CD4-positive, alpha-beta T cell treated with Interleukin-10 for 1 hour (primary cell): ENCODE results near the gene ENHO.
"Not testable (repeated sequence)": the region's sequence is repeated elsewhere in the genome, so short reads cannot be mapped to it uniquely, and the experiment has no call there.

Experiments
- DNase-seq: peaks from one replicate; pipeline ENCODE4 v3.0.0-alpha.2; 2020

ENHO gene

DNA sequence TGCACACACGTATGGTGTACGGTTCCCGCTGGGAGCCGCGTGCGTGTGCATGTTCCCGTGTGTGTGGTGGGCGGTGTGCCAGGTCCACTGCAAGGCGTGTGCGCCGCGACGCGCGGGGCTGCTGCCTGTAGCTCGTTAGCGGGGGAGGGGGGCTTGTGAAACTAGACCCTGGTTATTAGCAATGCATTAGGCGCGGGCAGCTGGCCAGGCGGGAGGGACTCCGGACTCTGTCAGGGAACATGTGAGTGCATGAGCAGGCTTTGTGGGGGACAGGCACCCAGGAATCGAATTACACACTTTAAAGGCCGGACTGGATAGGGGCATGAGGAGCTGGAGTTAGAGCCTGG is 32.2 kb upstream of the ENHO start:
- no peak for DNase-seq

DNA sequence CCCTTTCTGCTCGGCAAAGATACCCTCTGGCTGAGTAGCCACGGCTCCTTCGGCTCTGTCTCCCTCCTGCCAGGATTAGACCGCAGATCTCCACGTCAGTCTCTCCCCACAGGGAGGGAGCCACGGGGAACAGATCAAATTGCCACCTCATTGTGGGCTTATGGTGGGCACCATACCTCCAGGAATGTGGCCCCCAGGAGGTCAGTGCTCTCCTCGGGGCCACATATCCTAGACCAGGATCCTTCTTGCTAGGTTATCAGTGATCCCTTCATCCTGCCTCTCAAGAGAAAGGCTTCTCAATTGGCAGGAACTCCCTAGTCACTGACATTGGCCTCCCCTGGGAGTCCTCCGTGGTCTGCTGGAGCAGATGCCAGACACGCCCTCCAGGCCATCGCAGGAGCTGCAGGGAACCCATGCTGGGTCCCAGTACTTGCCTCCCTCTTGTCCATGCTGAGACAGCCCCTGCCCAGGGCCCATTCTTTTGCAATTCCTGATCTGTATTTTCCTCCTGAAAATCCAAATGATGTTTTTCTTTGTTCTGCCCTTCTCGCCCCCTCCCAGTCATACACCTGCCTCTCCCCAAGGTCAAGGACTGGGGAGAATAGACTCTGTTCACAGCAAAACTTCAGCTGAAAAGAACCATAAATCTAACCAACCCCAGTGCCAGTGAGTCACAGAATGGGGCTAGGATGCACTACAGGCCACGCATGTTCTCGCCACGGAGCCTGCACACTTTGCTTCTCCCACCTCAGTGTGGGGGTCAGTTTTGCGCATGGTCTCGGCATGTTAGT is 31.6 kb upstream of the ENHO start:
- no peak for DNase-seq

DNA sequence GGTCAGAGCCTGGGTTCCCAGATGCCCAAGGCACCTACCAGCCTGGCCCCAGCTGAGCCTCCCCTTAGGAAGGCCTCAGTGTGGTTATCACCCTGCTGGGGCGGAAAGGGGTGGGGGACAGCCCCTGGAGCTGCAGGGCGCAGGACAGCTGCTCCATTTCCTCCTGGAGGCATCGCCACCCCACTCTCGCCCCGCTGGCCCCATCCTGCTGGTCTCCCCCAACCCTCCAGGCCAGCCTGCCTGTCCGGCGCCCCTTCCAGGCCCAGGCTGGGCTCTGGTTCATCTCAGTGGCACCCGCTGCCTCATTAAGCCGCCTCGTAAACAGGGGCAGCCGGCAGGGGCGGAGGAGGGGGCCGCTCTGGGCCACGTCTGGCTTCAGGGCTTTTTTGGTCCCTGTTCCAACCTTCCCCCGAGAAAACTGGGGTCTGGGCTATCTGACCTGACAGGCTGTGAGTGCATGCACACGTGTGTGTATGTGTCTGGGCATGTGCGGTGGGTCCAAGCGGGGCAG is 30.8 kb upstream of the ENHO start:
- no peak for DNase-seq

DNA sequence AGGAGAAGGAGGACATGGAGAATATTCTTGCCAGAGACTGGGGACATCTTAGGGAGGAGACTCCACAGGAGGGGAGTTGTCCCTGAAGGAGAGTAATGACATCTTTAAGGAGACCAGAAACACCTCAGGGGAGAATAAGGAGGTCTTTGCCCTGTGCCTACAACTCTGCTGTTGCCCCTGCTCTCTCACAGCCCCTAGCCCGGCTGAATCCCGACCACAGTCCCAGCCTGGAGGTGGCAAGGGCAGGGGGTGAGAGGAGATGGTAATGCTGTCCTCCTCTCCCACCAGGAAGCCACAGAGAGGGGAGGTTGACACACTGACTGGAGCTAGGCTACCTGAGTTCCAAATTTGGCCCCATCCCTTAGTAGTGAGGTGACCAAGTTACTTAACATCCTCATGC is 30.2 kb upstream of the ENHO start:
- no peak for DNase-seq

DNA sequence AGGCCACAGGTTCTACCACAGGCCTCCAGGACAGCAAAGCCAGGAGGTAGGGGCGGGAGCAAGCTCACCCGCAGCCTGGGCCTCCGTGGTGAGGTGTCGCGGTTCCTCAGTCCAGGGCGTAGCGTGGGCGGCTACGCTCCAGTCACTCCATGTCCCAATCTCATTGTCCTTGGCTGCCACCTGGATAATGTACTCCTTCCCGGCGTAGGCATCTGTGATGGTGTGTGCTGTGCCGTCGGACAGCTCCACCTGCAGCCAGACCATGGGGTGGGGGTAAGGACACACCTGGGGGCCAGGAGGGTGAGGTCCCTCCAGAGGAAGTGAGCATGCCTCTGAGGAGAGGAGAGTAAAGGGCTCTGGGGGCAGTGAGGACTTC is 29.8 kb upstream of the ENHO start:
- DNase-seq = no peak

DNA sequence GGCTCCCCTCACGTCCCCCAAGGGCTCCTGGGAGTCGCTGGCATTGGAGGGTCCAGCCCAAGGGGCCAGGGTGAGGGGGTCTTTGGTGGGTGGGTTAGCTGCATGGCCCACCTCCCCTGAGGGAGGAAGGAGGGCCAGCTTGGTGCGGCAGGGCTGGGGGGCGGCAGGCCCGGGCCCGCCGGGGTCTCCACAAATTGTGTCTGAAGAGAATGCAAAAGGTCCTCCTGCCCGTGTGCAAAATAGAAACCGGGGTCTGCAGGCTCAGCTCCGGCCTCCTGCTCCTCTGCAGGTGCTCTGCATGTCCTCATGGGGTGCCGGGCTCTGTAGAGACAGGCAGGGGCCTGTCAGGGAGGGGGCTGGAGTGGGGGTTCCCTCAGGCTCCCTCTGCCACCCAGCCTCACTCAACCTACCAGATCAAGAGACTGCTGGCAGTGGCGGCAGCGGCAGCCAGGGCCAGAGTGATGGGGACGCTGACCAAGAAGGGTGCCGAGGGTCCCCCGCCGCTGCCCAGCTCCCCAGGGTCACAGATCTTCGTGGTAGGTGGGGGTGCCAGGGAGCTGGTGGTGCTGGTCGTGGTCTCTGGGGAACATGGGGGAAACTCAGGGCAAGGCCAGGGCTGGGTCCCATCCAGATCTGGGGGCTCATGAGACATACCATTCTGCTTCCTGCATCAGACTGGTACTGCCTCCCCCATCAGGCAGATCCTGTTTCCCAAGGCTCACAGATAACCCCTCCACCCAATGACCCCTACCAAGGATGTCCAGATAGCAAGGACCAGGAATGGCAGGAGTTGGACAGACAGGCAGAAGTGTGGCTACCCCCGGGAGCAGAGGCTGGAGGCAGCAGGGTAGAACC is 29.2 kb upstream of the ENHO start:
- DNase-seq = no peak

DNA sequence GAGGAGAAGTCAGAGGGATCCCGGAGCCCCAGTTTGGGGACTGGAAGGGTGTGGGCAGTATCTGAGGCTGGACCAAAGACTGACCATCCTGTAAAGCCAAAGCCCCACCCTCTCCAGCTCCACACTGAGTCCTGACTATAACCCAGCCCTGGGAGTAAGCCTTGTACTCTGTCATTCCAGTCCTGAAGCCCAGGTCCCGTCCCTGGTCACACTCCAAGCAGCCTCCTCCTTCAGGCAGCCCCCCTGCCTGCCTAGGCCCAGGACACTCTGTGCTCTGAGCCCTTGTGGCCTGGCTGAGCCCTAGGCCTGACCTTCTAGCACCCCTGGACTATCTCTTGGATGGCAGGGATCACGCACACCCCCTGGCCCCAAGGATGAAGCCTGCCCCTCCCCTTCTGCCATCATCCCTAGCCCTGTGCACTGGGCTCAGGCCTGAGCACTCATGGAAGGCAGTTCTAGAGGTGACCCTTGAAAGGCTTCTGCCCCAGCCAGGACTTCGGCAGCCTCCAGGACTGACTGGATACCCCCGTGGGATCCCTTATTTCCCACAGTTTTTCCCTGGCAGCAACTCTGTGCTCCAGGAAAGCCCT is 28.0 kb upstream of the ENHO start:
- DNase-seq = no peak

DNA sequence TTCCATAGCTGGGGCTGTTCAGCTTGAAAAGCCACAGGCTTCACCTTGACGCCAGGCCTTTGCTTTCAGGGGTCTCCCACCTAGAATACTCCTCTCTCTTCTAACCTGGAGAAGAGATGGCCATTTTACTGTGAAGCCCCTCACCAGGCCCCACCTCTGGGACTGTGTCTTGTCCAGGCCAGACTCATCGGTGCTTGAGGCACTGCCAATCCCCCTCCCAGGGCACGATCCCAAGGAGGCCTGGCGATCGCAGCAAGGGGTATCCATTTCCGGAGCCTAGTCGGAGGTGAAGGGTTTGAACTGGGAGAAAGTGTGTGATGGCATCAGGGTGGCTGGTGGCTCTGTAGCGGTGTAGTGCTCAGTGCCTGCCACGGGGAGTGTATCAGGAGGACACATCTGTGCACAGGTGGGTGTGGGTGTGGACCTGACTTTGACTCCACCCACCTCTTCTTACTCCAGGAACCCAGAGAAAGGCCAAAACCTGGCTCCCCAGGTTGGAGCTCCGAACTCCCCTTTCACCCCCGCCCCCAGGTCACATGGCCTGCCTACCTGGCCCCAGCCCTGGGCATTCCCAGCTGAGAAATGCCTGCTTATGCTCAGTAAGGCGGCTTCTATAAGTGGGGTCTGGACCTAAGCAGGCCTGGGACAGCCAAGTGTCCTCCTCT is 27.4 kb upstream of the ENHO start:
- DNase-seq = no peak

DNA sequence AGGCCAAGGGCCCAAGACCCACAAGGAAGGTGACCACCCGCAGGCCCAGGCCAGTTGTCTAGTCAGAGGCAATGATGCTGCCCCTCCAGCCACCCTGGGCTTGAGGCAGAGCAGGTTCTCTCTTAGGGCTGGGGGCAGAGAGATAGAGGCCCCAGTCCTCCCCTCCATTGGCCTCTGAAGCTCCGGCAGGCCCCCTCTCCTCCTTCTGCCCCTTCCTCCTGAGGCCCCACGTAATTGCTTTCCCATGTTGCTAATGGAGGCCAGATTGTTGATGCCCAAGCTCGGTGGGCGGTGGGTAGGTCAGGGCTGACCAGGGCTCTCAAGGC is 26.6 kb upstream of the ENHO start:
- no peak for DNase-seq

DNA sequence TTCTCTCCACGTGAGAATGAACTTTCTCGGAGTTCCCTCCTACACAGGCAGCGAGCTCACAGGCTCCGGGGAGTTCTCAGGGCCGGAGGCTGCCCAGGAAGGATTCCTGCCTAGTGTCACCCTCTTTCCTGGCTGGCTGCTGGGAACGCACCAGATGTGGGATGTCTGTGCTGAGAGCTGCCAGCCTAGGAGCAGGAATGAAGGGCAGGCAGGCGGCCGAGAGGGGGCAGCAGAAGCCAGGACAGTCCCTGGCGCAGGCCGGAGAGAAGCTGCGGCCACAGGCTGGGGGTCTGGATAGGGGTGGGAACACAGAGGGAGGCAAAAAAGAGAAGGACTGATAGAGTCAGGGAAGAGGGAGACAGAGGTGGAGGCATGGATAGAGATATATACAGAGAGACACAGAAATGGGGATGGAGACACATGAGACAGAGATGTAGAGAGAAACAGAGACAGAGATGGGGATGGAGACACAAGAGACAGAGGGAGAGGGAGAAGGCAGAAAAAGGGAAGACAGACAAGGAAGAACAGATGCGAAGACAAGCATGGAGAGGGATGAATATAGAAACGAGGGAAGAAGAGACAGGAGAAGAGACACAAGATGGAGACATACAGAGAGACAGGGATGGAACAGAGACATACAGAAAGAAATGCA is 25.3 kb upstream of the ENHO start:
- peak; percentile 29 for DNase-seq

DNA sequence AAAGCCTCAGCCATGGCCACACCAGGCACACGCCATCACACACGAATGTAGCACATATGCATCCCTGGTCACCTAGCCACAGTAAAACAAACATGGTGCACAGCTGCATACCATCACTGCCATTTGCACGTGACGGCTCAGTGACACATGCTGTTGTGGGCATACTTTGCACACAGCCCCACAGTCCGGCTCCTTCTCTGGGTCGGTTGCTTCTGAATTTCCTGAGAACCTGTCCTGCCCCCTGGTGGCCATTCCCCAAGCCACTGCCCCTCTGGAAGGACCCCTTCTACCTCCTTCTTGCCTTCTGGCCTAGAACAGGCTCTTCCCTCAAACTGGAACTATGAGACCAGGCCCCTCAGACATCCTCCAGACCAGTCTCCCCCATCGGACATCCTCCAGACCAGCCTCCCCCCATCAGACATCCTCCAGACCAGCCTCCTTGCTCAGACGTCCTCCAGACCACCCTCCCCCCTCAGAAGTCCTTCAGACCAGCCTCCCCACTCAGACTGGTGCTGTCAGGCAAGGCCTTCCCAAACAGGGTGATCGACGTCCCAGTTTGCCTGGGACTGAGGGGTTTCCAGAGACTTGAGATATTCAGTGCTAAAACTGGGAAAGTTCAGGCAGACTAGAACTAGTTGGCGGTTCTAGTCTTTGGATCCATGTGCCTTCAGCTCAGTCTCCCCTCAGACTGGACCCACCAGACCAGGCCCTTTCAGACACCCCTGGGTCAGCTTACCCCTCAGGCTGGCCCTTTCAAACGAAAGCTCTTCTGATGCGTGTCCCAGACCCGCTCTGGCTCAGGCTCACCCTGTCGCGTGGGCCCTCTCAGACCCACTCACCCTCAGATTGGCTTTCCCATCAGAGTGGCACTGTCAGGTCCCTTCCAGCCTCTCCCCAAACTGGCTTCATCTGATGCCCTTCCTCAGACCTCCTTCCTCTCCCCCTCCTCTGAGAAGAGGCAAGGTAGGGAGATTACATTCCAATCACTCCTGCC is 24.3 kb upstream of the ENHO start:
- DNase-seq = peak; percentile 45

DNA sequence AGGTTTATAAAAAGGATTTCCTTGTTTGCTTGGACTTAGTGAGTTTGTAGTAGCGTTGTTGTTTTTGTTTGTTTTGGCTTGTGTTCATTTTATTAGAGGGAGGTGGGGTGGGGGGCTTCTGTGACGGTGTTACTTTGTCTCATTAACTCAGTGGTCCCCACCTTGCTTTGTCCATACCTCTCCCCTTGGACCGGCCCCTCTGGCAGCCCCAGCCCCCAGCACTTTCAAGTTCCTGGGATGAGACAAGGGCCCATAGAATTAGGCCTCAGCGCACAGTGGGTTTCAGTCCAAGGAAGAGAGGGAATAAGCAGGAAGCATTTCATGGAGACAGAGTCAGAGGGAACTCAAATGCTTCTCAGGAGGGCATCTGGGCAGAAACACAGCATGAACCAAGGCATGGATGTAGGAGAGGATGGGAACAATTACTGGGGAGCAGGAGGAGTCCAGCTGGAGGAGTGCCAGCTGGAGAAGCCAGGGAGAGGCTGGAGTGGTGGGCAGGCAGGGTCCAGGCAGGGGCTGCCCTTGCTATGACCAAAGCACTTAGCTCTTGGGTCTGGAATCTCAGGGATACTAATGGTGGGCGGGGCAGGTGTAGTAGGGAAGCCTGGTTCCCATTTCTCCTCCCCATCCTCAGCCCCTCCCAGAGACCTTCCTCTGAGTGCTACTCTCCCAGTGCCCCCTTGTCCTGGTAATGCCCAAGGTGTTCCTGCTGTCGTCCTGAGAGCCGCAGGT is 23.5 kb upstream of the ENHO start:
- DNase-seq = no peak

DNA sequence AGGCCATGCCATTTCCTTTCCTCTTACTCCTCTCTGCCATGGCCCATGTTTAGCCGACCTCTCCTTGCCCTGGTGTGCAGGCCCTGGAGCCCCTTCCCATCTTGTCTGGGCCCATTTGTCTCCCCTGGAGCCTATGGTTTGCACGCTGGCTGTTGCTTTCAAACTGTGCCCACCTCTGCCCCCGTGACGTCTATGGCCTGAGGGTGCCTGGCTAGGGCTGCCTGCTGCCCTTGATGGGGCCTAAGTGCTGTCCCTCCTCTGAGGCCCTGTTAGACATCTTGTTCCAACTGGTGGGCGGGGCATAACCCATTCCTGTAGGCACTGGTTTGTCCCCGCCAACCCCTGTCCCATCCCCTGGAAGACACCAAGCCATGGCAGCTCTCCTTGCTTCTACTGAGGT is 22.7 kb upstream of the ENHO start:
- no peak for DNase-seq

DNA sequence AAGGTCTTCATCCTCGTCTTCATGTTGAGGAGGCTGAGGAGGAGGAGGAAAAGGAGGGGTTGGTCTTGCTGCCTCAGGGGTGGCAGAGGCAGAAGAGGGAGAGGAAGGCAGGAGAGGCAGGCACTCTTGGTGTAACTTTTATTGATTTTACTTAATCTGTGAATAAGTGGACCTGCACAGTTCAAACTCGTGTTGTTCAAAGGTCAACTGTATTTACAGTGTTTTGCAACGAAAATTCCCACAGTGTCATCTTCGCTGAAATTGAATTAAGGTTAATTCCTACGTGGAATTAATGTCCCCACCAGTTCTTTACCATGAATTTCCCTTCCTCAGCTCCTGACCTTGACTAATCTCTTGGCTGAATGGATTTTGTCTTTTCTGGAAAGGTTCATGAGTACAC is 21.2 kb upstream of the ENHO start:
- no peak for DNase-seq

DNA sequence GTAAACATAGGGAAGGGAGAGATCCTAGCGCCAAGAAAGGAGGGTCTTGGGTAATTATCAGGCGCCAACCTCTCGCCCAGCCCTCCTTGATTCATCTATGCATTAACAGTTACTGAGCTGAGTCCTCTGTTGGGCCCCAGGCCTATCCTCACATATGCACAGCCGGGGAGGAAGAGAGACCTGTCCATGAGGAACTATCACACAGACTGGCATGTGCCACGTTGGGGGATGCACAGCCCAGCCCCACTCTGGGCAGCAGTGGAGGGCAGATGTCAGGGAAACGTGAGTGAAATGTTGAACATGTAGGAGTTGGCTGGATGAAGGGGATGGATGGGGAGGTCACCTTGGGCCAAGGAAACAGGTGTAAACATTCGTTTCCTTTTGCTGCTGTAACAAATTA is 18.8 kb upstream of the ENHO start:
- DNase-seq = no peak

DNA sequence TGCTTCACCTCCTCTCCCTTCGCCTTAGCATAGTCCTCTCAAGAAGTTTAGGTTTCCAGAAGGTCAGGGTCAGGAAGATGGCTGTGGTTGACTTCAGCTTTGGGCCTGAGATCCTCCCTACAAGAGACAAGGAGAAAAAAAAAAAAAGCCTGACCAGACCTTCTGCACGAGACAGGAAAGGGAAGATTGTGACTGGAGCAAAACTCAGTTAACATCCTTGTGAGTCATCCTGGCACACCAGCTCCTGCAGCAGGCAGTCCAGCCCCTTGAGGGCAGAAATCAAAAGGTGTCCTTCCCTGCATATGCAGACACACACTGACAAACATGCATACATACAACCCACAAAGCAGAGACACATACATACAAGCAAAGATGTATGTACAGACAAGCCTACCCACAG is 18.0 kb upstream of the ENHO start:
- no peak for DNase-seq

DNA sequence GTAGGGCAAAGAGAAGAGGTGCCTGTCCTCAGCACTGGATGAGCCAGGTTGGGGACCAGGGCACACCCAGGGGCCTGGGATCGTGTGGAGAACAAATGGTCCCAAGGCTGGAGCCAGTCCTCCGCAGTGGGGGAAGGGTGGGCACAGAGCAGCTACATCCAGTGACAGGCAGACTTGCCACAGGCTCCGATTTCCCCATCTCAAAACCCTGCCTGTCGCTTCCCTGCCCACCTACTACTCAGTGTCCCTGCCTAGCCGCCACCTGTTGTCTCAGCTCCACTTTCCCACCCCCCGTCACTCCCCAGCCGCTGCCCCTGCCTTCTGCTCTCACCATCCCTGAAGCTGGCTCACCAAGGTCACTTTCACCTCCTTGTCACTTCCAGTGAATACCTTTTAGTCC is 13.9 kb upstream of the ENHO start:
- DNase-seq = no peak

DNA sequence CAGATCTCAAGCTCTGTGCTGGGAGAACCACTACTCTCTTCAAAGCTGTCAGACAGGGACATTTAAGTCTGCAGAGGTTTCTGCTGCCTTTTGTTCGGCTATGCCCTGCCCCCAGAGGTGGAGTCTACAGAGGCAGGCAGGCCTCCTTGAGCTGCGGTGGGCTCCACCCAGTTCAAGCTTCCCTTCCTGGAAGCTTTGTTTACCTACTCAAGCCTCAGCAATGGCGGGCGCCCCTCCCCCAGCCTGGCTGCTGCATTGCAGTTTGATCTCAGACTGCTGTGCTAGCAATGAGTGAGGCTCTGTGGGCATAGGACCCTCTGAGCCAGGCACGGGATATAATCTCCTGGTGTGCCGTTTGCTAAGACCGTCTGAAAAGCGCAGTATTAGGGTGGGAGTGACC is 9.3 kb upstream of the ENHO start:
- DNase-seq = not testable (repeated sequence)

DNA sequence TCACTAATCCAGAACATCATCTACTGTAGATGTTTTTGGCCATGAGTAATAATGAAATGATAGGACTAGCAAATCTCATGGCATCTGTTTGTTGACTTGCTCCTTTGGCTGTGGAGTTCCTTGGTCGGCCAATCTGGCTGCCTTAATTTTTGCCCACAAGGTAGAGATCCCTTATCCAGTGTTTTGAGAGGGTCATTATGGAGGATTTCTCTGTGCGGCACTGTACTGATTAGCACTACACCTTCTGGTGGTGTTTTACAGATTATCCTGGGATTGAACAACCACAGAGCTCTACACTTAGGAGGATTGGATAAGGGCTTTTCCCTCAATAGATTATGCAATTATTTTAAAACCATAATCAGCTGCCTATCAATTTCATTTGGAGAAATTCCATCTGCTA is 3.2 kb upstream of the ENHO start:
- no peak for DNase-seq

DNA sequence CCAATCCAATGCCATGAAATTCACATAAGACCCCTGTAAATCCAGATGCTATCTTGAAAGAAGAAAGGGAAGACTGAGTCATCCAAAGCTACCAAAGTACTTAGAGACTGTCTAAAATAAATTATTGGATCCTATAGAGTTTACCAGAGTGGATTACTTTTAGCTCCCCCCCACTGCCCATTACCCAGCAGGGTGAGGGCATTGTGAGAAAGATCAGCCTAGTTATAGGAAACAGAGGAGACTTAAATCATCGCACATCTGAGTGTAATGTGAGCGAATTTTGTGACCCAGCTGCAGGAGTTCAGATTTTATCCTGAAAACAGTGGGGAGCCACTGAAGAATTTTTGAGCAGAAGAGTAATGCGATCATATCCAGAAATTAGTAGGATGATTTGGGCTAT is 1.6 kb upstream of the ENHO start:
- DNase-seq = no peak
